ENCODE data around the gene CCDC24.

Gene CCDC24

GRCh38 chr1:44019466-44019948 lies 28.1 kb downstream of the CCDC24 start:
- H3K4me3 ChIP-seq (ENCODE audit: low read depth, low read length): no peak overlapping the region
- TF ChIP-seq CTCF (IDR thresholded peaks at IDR 0.05; ENCODE audit: low read depth, low read length): no peak

GRCh38 chr1:44020464-44020863 lies 29.1 kb downstream of the CCDC24 start:
- TF ChIP-seq CTCF (IDR thresholded peaks at IDR 0.05; ENCODE audit: low read depth, low read length): no peak
- no peak overlapping the region for H3K4me3 ChIP-seq (ENCODE audit: low read depth, low read length)

GRCh38 chr1:44021156-44021555 lies 29.8 kb downstream of the CCDC24 start:
- H3K4me3 ChIP-seq (ENCODE audit: low read depth, low read length): no peak overlapping the region
- no peak for TF ChIP-seq CTCF (IDR thresholded peaks at IDR 0.05; ENCODE audit: low read depth, low read length)

GRCh38 chr1:44021581-44022321 lies 30.4 kb downstream of the CCDC24 start:
- TF ChIP-seq CTCF (IDR thresholded peaks at IDR 0.05; ENCODE audit: low read depth, low read length): no peak
- H3K4me3 ChIP-seq (ENCODE audit: low read depth, low read length): no peak overlapping the region

- no peak overlapping the region for H3K4me3 ChIP-seq (ENCODE audit: low read depth, low read length)
- TF ChIP-seq CTCF (IDR thresholded peaks at IDR 0.05; ENCODE audit: low read depth, low read length): no peak
These were observed 32.9 kb downstream of the CCDC24 start for GRCh38 chr1:44024031-44024902.

- no peak overlapping the region for H3K4me3 ChIP-seq (ENCODE audit: low read depth, low read length)
- no peak for TF ChIP-seq CTCF (IDR thresholded peaks at IDR 0.05; ENCODE audit: low read depth, low read length)
These were observed 33.6 kb downstream of the CCDC24 start for GRCh38 chr1:44024903-44025525.

Measured in WI38 (cell line).